Fibroblast of the aortic adventitia (primary cell): Measurements from ENCODE around the gene CLDN34. TPM values are rescaled to one million over a fixed set of nuclear protein-coding genes. Genes with fewer than 3 reads are reported as not detected.

ENCODE experiments used
- DNase-seq: peaks from one replicate; pipeline ENCODE4 v3.0.0-alpha.2; 2010; ENCODE audit warnings: low read depth
- H3K4me3 ChIP-seq: 2 replicates; pipeline ENCODE4 v1.5.1; 2011; ENCODE audit warnings: low read depth, mild to moderate bottlenecking, control low read depth, low read length, moderate library complexity
- total RNA-seq: library from RNA; depleted of rRNA; stranded (reverse); fragments of >200 nt; gene quantifications from 2 replicates; pipeline ENCODE4 v1.2.3, GENCODE V29; 2012; ENCODE audit warnings: low replicate concordance
- TF ChIP-seq, protein P1 (sequence below): IDR thresholded peaks from 2 replicates; pipeline ENCODE4 v1.5.1; 2011; ENCODE audit warnings: mild to moderate bottlenecking, low read length, control low read depth, inconsistent platforms; ENCODE audit not compliant: insufficient read depth

CLDN34 gene
- total RNA-seq, 1 donor: not detected

DNA sequence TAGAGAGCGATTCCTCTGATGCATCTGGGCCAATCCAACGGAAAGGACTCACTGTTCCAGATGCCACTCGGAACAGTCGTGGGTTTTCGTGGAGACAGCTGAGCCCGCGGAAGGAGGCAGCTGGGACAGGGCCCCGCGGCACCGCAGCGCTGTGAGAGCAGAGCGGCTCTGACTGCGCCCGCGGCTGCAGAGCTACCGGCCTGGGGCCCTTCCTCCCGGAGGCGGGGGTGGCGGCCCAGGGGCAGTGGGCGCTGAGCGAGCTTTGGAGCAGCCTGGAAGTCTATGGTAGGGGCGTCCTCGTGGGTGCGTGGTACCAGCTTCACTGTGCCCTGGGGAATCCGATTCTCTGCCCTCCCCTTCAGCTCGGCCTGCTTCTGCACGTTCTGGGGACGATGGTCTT, 24.9 kb downstream of the CLDN34 start:
- TF ChIP-seq, protein P1, sequence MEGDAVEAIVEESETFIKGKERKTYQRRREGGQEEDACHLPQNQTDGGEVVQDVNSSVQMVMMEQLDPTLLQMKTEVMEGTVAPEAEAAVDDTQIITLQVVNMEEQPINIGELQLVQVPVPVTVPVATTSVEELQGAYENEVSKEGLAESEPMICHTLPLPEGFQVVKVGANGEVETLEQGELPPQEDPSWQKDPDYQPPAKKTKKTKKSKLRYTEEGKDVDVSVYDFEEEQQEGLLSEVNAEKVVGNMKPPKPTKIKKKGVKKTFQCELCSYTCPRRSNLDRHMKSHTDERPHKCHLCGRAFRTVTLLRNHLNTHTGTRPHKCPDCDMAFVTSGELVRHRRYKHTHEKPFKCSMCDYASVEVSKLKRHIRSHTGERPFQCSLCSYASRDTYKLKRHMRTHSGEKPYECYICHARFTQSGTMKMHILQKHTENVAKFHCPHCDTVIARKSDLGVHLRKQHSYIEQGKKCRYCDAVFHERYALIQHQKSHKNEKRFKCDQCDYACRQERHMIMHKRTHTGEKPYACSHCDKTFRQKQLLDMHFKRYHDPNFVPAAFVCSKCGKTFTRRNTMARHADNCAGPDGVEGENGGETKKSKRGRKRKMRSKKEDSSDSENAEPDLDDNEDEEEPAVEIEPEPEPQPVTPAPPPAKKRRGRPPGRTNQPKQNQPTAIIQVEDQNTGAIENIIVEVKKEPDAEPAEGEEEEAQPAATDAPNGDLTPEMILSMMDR: no peak
- DNase-seq: no peak
- H3K4me3 ChIP-seq: no peak overlapping the region

DNA sequence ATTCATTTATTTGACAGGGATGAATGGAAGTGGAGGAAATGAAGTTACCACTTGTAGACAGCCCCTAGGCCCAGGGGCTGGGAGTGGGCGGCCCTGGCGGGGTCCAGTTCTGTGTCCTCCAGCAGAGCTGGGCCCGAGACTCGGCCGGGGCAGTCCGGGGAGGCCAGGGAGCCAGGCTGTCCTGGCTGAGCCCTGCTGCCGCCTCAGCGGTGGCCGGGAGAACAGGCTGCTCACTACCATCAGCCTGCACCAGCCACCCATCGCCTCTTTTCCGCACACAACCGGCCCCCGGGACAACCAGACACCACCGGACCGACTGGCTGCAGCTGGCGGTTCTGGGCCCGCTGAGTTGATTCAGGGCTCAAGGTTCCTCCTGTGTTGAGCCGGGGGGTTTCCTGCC, 25.6 kb downstream of the CLDN34 start:
- DNase-seq: no peak
- no peak overlapping the region for H3K4me3 ChIP-seq
- TF ChIP-seq, protein P1: no peak

DNA sequence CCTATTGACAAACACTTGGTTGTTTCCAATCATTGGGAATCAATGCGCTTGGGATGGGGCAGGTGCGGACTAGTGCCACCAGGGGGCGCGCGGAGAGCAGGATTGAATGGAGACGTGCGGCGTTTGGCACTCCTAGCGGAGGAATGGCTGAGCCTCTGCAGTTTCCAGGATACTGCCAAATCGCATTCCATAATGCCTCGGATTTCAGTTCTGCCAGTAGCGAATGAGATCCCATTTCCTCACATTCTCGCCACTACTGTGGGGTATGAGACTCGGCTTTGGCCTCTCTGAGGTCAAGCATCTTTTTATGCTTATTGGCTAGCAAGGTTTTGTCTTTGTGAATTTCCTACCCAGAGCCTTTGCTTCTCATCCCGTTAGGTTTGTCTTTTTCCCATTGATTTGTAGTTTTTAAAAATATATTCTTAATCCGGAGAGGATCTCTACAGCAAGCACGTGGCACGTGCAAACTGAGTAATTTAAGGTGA, 28.7 kb downstream of the CLDN34 start:
- H3K4me3 ChIP-seq: no peak overlapping the region
- peak; percentile 90 for DNase-seq
- TF ChIP-seq, protein P1: peak; percentile 86

DNA sequence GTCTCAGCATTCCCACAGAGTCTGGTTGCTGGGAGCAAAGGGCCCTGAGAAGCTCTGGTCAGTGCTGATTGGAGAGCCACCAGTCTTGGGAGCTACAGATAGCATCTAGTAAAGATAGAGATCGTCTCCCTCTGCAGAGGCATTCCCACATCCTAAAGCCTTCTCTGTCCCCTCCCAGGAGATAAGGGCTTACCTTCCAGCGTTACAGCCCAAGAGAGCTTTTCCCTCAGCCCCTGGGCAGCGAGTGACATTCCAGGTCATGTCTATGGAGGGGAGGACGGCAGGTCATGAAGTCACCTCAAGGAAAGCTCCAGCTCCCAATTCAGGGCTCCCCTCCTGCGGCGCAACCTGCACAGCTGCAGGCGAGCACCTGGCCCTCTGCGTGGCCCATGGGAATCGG, 29.9 kb downstream of the CLDN34 start:
- H3K4me3 ChIP-seq: no peak overlapping the region
- TF ChIP-seq, protein P1: no peak
- DNase-seq: no peak

DNA sequence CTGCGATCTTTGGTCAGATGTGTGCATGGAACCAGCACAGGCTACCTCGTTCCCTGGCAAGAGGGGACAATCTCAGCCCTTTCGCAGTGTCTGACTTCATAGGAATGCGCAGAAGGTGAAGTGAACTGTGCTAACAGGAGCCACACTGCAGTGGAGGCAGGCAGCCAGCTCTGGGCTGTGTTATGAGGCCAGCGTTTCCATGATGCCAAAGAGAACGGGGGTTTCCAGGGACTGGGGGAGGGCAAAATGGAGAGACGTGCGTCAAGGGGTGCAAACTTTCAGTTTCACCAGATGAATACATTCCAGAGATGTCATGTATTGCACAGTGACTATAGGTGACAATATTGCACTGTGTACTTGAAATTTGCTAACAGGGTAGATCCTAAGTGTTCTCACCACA, 30.4 kb downstream of the CLDN34 start:
- no peak overlapping the region for H3K4me3 ChIP-seq
- TF ChIP-seq, protein P1: no peak
- DNase-seq: no peak

DNA sequence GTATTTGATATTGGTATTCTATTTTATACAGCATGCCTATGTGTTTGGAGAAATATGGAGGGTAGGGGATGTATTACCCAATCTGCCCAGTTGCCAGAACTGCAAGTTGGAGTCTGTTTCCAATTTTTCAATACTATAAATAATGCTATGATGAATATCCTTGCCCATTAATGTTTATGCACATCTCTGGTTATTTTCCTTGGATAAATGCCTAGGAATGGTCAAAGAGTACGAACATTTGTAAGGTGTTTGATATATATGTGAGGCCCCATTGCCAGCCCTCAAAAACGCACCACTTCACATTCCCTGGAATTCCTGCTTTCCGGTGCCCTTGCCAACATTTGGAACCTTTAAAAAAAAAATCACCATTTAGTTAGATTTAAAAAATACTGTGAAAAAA, 34.3 kb downstream of the CLDN34 start:
- TF ChIP-seq, protein P1: no peak
- peak; percentile 65 for DNase-seq
- no peak overlapping the region for H3K4me3 ChIP-seq

DNA sequence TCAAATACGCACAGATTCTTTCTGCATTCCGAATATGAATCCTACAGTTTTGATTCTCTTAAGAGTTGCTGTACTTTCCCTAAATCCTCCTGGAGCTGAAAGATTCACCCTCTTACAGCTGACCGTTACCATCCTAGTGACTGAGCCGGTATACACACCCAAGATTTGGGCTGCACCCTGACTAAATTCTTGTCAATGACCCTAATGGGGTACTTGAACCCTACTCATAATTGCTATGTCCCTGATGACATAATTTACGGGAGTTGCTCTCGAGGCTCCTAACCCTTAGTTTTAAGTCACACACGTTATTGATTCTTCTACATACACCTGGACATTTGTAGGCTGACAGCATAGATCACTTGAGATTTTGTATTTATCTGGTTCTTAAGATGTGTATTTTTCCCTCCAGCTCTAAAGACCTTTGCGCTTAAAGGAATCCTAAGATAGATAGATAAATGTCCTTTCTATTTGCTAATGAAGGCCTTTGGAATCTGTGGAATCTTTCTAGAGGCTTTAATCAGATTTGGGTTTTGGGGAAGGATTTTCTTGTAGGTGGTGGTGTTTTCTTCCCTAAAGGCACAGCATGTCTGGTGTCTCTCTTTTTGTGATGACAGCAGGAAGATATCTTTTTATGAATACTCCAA, 37.8 kb downstream of the CLDN34 start:
- no peak for DNase-seq
- TF ChIP-seq, protein P1: no peak
- H3K4me3 ChIP-seq: no peak overlapping the region
